HAP-1 (cell line): ENCODE data around the gene NCEH1.

ENCODE experiments used
- DNase-seq, 2 experiments: peaks; one replicate each; pipeline ENCODE4 v3.0.0-alpha.2; 2016 to 2020; ENCODE audit warnings: low spot score in 2 of 2
- H3K27me3 ChIP-seq: fragments of 250-450 bp; sonication (Bioruptor Pico); 2 replicates; pipeline ENCODE4 v1.5.1; 2020; ENCODE audit warnings: low read depth, mild to moderate bottlenecking, moderate library complexity
- H3K36me3 ChIP-seq: fragments of 250-450 bp; sonication (Bioruptor Pico); replicated peaks from 2 replicates; pipeline ENCODE4 v1.5.1; 2020; ENCODE audit warnings: mild to moderate bottlenecking
- H3K4me1 ChIP-seq: fragments of 250-450 bp; sonication (Bioruptor Pico); 2 replicates; pipeline ENCODE4 v1.5.1; 2020; ENCODE audit warnings: mild to moderate bottlenecking
- H3K4me3 ChIP-seq: fragments of 250-450 bp; sonication (Bioruptor Pico); 2 replicates; pipeline ENCODE4 v1.5.1; 2020; ENCODE audit warnings: mild to moderate bottlenecking, moderate library complexity
- H3K9me3 ChIP-seq: fragments of 250-450 bp; sonication (Bioruptor Pico); 2 replicates; pipeline ENCODE4 v1.5.1; 2020; ENCODE audit warnings: mild to moderate bottlenecking, moderate library complexity
- in situ Hi-C: fragments of 300-500 bp; cut with MboI; formaldehyde crosslinking; loops from 3 replicates; pipeline ENCODE4 v1.14.3; 2020; ENCODE audit warnings: low sequenced_read_pairs, inconsistent platforms, mixed read lengths

Gene NCEH1

GRCh38 chr3:172656602-172657001 lies 54.3 kb downstream of the NCEH1 start:
- H3K4me1 ChIP-seq, result no peaks in the 10 kb centered on the region
- no peaks in the 10 kb centered on the region for H3K36me3 ChIP-seq
- in situ Hi-C loops, result no loop called here
- DNase-seq, result no peak
- H3K9me3 ChIP-seq, result no peaks in the 10 kb centered on the region
- H3K4me3 ChIP-seq, result no peak overlapping the region
- H3K27me3 ChIP-seq, result no peaks in the 10 kb centered on the region

GRCh38 chr3:172655388-172655787 lies 55.5 kb downstream of the NCEH1 start:
- no peak for DNase-seq
- no peaks in the 10 kb centered on the region for H3K9me3 ChIP-seq
- H3K36me3 ChIP-seq, result no peaks in the 10 kb centered on the region
- in situ Hi-C loops, result no loop called here
- H3K27me3 ChIP-seq, result no peaks in the 10 kb centered on the region
- H3K4me1 ChIP-seq, result no peaks in the 10 kb centered on the region
- no peak overlapping the region for H3K4me3 ChIP-seq

GRCh38 chr3:172654470-172654869 lies 56.4 kb downstream of the NCEH1 start:
- H3K36me3 ChIP-seq, result no peaks in the 10 kb centered on the region
- H3K4me1 ChIP-seq, result no peaks in the 10 kb centered on the region
- no peak overlapping the region for H3K4me3 ChIP-seq
- no peaks in the 10 kb centered on the region for H3K9me3 ChIP-seq
- no peaks in the 10 kb centered on the region for H3K27me3 ChIP-seq
- in situ Hi-C loops, result no loop called here
- no peak for DNase-seq

- in situ Hi-C loops, result no loop called here
- H3K27me3 ChIP-seq, result no peaks in the 10 kb centered on the region
- H3K36me3 ChIP-seq, result no peaks in the 10 kb centered on the region
- no peak for DNase-seq
- H3K4me1 ChIP-seq, result no peaks in the 10 kb centered on the region
- no peak overlapping the region for H3K4me3 ChIP-seq
- H3K9me3 ChIP-seq, result no peaks in the 10 kb centered on the region
Measured at GRCh38 chr3:172653004-172653572, 57.8 kb downstream of the NCEH1 start.

GRCh38 chr3:172651936-172652625 lies 58.8 kb downstream of the NCEH1 start:
- no peak overlapping the region for H3K4me3 ChIP-seq
- in situ Hi-C loops, result no loop called here
- no peaks in the 10 kb centered on the region for H3K36me3 ChIP-seq

GRCh38 chr3:172649987-172650386 lies 60.9 kb downstream of the NCEH1 start:
- no peaks in the 10 kb centered on the region for H3K36me3 ChIP-seq
- no peaks in the 10 kb centered on the region for H3K27me3 ChIP-seq
- no peaks in the 10 kb centered on the region for H3K9me3 ChIP-seq
- in situ Hi-C loops, result no loop called here
- H3K4me3 ChIP-seq, result no peak overlapping the region
- no peak for DNase-seq
- H3K4me1 ChIP-seq, result 0 out of 2 replicates have a peak, but pooled peaks cover 2% of the 10 kb centered on the region

More at GRCh38 chr3:172651936-172652625, 58.8 kb downstream of the NCEH1 start:
- Histone ChIP-seq H3K4me1 (no peaks in the 10 kb centered on the region), H3K27me3 (no peaks in the 10 kb centered on the region), H3K9me3 (no peaks in the 10 kb centered on the region)
- no peak for DNase-seq

- no peaks in the 10 kb centered on the region for H3K9me3 ChIP-seq
- no peak overlapping the region for H3K4me3 ChIP-seq
- H3K36me3 ChIP-seq, result no peaks in the 10 kb centered on the region
- H3K27me3 ChIP-seq, result no peaks in the 10 kb centered on the region
- H3K4me1 ChIP-seq, result 0 out of 2 replicates have a peak, but pooled peaks cover 2% of the 10 kb centered on the region
- in situ Hi-C loops, result no loop called here
- DNase-seq, result no peak
Measured at GRCh38 chr3:172648747-172649146, 62.1 kb downstream of the NCEH1 start.

GRCh38 chr3:172647823-172648222 lies 63.0 kb downstream of the NCEH1 start:
- H3K27me3 ChIP-seq, result no peaks in the 10 kb centered on the region
- no peak overlapping the region for H3K4me3 ChIP-seq
- DNase-seq, result no peak

GRCh38 chr3:172647080-172647479 lies 63.8 kb downstream of the NCEH1 start:
- Histone ChIP-seq H3K4me3 (no peak overlapping the region), H3K9me3 (no peaks in the 10 kb centered on the region), H3K4me1 (0 out of 2 replicates have a peak, but pooled peaks cover 2% of the 10 kb centered on the region), H3K27me3 (no peaks in the 10 kb centered on the region), H3K36me3 (no peaks in the 10 kb centered on the region)
- in situ Hi-C loops, result no loop called here
- DNase-seq, result no peak

More at GRCh38 chr3:172647823-172648222, 63.0 kb downstream of the NCEH1 start:
- Histone ChIP-seq H3K36me3 (no peaks in the 10 kb centered on the region), H3K9me3 (no peaks in the 10 kb centered on the region), H3K4me1 (0 out of 2 replicates have a peak, but pooled peaks cover 2% of the 10 kb centered on the region)
- in situ Hi-C loops, result no loop called here

- H3K4me1 ChIP-seq, result 0 out of 2 replicates have a peak, but pooled peaks cover 2% of the 10 kb centered on the region
- H3K27me3 ChIP-seq, result no peaks in the 10 kb centered on the region
- H3K4me3 ChIP-seq, result no peak overlapping the region
- no peaks in the 10 kb centered on the region for H3K36me3 ChIP-seq
- in situ Hi-C loops, result no loop called here
- DNase-seq, result peak; percentile 34 to 59
- no peaks in the 10 kb centered on the region for H3K9me3 ChIP-seq
Measured at GRCh38 chr3:172646439-172647015, 64.3 kb downstream of the NCEH1 start.

GRCh38 chr3:172644258-172644657 lies 66.6 kb downstream of the NCEH1 start:
- Histone ChIP-seq H3K9me3 (no peaks in the 10 kb centered on the region), H3K36me3 (no peaks in the 10 kb centered on the region), H3K4me3 (no peak overlapping the region), H3K4me1 (0 out of 2 replicates have a peak, but pooled peaks cover 2% of the 10 kb centered on the region), H3K27me3 (no peaks in the 10 kb centered on the region)
- in situ Hi-C loops, result no loop called here
- no peak for DNase-seq

GRCh38 chr3:172643506-172644179 lies 67.2 kb downstream of the NCEH1 start:
- DNase-seq, result no peak
- in situ Hi-C loops, result no loop called here
- H3K4me3 ChIP-seq, result no peak overlapping the region
- no peaks in the 10 kb centered on the region for H3K27me3 ChIP-seq
- no peaks in the 10 kb centered on the region for H3K9me3 ChIP-seq
- no peaks in the 10 kb centered on the region for H3K36me3 ChIP-seq
- H3K4me1 ChIP-seq, result 0 out of 2 replicates have a peak, but pooled peaks cover 2% of the 10 kb centered on the region

GRCh38 chr3:172641291-172641690 lies 69.6 kb downstream of the NCEH1 start:
- Histone ChIP-seq H3K9me3 (no peaks in the 10 kb centered on the region), H3K4me3 (no peak overlapping the region), H3K27me3 (no peaks in the 10 kb centered on the region), H3K36me3 (no peaks in the 10 kb centered on the region), H3K4me1 (0 out of 2 replicates have a peak, but pooled peaks cover 2% of the 10 kb centered on the region)
- no peak for DNase-seq
- in situ Hi-C loops, result no loop called here

GRCh38 chr3:172640751-172641150 lies 70.1 kb downstream of the NCEH1 start:
- Histone ChIP-seq H3K9me3 (no peaks in the 10 kb centered on the region), H3K4me1 (0 out of 2 replicates have a peak, but pooled peaks cover 2% of the 10 kb centered on the region), H3K27me3 (no peaks in the 10 kb centered on the region), H3K4me3 (no peak overlapping the region), H3K36me3 (no peaks in the 10 kb centered on the region)
- in situ Hi-C loops, result no loop called here
- no peak for DNase-seq
